ENCODE measurements around the gene MRPL28.

GRCh38 chr16:381789-382717 is 11.7 kb upstream of the MRPL28 start, which contains the start of gene PGAP6:
- TF ChIP-seq POLR2A (IDR thresholded peaks at IDR 0.05) (no peak), CTCF (IDR thresholded peaks at IDR 0.05) (no peak), POLR2AphosphoS5 (IDR thresholded peaks at IDR 0.05) (no peak)
